Tibial artery (tissue), 4 donors: ENCODE measurements around the gene DUSP28.
A peak's percentile ranks its signal among the peaks of the same experiment; 100 is the strongest.

Source experiments
- DNase-seq, 2 donors: peaks; one replicate each; pipeline ENCODE4 v3.0.0-alpha.2; 2019
- H3K27ac ChIP-seq, 2 donors: fragments of 200-600 bp; sonication (generic) in 1 of 2; 1 replicate in 1 of 2; 2 replicates in 1 of 2; pipeline ENCODE4 v1.5.1; 2018 to 2019; ENCODE audit warnings: mild to moderate bottlenecking in 1 of 2
- H3K27me3 ChIP-seq, 2 donors: fragments of 200-600 bp; sonication (generic) in 1 of 2; one replicate each; pipeline versions ENCODE4 v1.5.1 to v1.6.0; 2016 to 2019
- H3K36me3 ChIP-seq, 3 donors: fragments of 200-600 bp; sonication (generic) in 2 of 3; one replicate each; pipeline ENCODE4 v1.5.1; 2016 to 2019; ENCODE audit warnings: mild to moderate bottlenecking in 2 of 3
- H3K4me1 ChIP-seq, 4 donors: fragments of 200-600 bp; sonication (generic) in 2 of 4; 1 replicate in 3 of 4; 2 replicates in 1 of 4; pipeline ENCODE4 v1.5.1; 2016 to 2019
- H3K4me3 ChIP-seq, 2 donors: fragments of 200-600 bp; sonication (generic) in 1 of 2; 1 replicate in 1 of 2; 2 replicates in 1 of 2; pipeline ENCODE4 v1.5.1; 2018 to 2019; ENCODE audit warnings: mild to moderate bottlenecking in 2 of 2
- H3K9me3 ChIP-seq, 3 donors: fragments of 200-600 bp; sonication (generic) in 1 of 3; one replicate each; pipeline ENCODE4 v1.5.1; 2016 to 2019
- CTCF ChIP-seq, 2 experiments: fragments of 200-600 bp in 1 of 2; fragments of 450-650 bp in 1 of 2; IDR thresholded peaks; one replicate each; pipeline ENCODE4 v1.5.1; 2017 to 2019; ENCODE audit warnings: antibody characterized with exemption in 2 of 2, mild to moderate bottlenecking in 1 of 2, moderate library complexity in 1 of 2
- intact Hi-C: fragments of 100-400 bp; cut with DNase I; formaldehyde crosslinking; loops from one replicate; pipeline ENCODE4 v1.15.0; 2023; ENCODE audit warnings: low total_unique reads

Gene DUSP28

DNA sequence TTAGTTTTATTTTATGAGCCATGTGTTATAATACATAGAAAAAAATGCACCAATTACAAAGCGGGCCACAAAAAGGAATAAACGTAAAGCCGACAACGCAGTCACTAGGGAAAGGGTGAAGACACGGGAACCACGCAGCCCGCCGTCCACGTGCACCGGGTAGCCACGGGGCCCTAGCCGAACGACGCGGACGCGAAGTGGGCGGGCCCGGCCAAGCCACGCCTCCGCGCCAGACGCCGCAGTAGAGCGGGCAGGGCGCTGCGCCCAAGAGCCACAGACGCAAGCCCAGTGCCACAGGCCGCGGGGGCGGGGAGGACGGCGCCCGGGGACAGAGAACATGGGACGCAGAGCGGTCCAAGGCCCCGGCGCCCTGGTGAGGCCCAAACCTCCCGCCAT, at the start of gene DUSP28:
DUSP28 (plus strand) TSS at position 274 of the 396 bp plus-strand sequence. CDS start 328 bp downstream, outside the sequence.
- Histone ChIP-seq H3K4me1 (peaks cover 0 to 50% (median 35%) of the 10 kb centered on the region in 4 donors), H3K27ac (peak within 1 kb of the TSS; percentile 99 to 100), H3K36me3 (peaks cover 0 to 5% (median 0%) of the 10 kb centered on the region in 3 donors), H3K9me3 (no peaks in the 10 kb centered on the region), H3K27me3 (peaks cover 0 to 8% of the 10 kb centered on the region in 2 donors), H3K4me3 (peak within 1 kb of the TSS; percentile 93 to 96)
- DNase-seq = peak; percentile 90 to 96
- intact Hi-C loops = loop anchor here (10.0 kb wide), 2 partner anchors 125 to 325 kb away; partner anchors contain the start of gene GPC1
- no peak for TF ChIP-seq CTCF (IDR thresholded peaks at IDR 0.05)

GRCh38 chr2:240510513-240511210, 49.5 kb upstream of the DUSP28 start:
- Histone ChIP-seq H3K4me3 (no peak overlapping the region), H3K27ac (no peak overlapping the region), H3K9me3 (no peaks in the 10 kb centered on the region), H3K4me1 (no peaks in the 10 kb centered on the region), H3K36me3 (peaks cover 0 to 43% (median 14%) of the 10 kb centered on the region in 3 donors), H3K27me3 (no peaks in the 10 kb centered on the region)
- no peak for TF ChIP-seq CTCF (IDR thresholded peaks at IDR 0.05)
- intact Hi-C loops = no loop called here
- no peak for DNase-seq

DNA sequence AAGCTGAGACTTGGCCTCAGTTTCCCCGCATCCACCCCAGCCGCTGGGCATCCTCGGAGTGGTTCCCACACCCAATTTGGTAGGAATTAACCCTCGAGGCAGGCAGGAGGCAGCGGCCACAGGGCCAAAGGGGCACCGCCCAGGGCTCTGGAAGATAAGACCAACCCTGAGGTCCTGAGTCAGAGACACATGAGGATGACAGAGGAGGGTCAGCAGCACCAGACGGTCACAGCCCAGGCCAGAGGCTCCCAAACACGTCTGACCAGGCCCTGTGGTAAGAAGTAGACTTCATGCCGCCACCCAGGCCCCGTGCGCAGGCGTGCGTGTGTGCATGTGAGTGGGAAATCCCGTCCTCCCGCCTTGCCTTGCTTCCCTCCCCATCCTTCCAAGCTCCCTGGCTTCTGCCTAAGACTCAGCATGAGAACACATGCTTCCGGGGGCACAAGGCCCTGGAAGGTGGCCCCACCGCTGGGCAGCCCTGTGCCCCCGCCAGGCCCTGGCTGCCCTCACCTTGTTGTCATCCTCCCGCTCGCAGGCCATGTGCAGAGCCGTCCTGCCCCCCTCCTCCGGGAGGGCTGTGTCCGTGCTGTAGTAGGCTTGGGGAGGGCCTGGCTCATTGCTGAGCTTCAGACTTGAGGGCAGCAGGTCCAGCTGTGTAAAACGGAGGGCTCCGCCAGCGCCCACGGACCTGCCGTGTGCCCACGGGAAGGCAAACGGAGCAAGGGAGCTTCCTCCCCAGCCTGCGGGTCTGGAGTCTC, 48.6 kb upstream of the DUSP28 start:
- TF ChIP-seq CTCF (IDR thresholded peaks at IDR 0.05) = no peak
- Histone ChIP-seq H3K9me3 (no peaks in the 10 kb centered on the region), H3K4me3 (no peak overlapping the region), H3K27ac (no peak overlapping the region), H3K4me1 (no peaks in the 10 kb centered on the region), H3K36me3 (peaks cover 0 to 38% (median 14%) of the 10 kb centered on the region in 3 donors), H3K27me3 (no peaks in the 10 kb centered on the region)
- DNase-seq = no peak
- intact Hi-C loops = no loop called here

DNA sequence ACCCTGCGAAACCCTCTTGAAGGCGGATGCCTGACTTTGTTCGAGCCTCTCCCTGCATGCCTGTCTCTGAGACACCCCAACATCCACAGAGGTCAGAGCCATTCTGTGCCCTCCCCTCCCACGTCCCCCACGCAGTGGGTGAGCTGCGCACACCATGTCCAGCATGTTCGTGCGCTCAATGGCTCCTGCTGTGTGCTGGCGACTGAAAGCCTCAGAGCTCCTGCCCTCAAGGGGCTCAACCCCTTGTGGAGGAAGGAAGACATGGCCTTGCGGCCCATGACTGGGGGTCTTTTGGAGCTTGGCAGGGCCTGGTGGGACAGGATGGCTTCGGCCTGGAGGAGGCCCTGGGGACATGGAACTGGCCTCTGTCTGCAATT, 48.1 kb upstream of the DUSP28 start:
- intact Hi-C loops = no loop called here
- no peak for TF ChIP-seq CTCF (IDR thresholded peaks at IDR 0.05)
- H3K4me3 ChIP-seq = no peak overlapping the region
- no peak overlapping the region for H3K27ac ChIP-seq
- no peaks in the 10 kb centered on the region for H3K9me3 ChIP-seq
- H3K36me3 ChIP-seq = peaks cover 0 to 38% (median 14%) of the 10 kb centered on the region in 3 donors
- no peaks in the 10 kb centered on the region for H3K4me1 ChIP-seq
- DNase-seq = no peak
- no peaks in the 10 kb centered on the region for H3K27me3 ChIP-seq

GRCh38 chr2:240512666-240513535, 47.3 kb upstream of the DUSP28 start:
- intact Hi-C loops = no loop called here
- Histone ChIP-seq H3K36me3 (peaks cover 0 to 38% (median 14%) of the 10 kb centered on the region in 3 donors), H3K4me1 (no peaks in the 10 kb centered on the region), H3K27ac (no peak overlapping the region), H3K4me3 (no peak overlapping the region), H3K27me3 (no peaks in the 10 kb centered on the region), H3K9me3 (no peaks in the 10 kb centered on the region)
- no peak for TF ChIP-seq CTCF (IDR thresholded peaks at IDR 0.05)
- no peak for DNase-seq
